NB4 (cell line): ENCODE results near the gene RBM26.

Source experiments
- DNase-seq: peaks from one replicate; pipeline ENCODE4 v3.0.0; 2010; ENCODE audit warnings: low read depth
- H3K4me3 ChIP-seq: one replicate; pipeline ENCODE4 v1.5.1; 2011; ENCODE audit warnings: mild to moderate bottlenecking, low read depth, low read length, moderate library complexity
- MYC ChIP-seq: IDR thresholded peaks from 2 replicates; pipeline ENCODE4 v1.6.1; 2011; ENCODE audit warnings: low read depth, low read length
- POLR2A ChIP-seq: IDR thresholded peaks from 2 replicates; pipeline ENCODE4 v1.6.1; 2011; ENCODE audit warnings: mild to moderate bottlenecking; ENCODE audit not compliant: insufficient read length; ENCODE audit errors: extremely low read depth
- TF ChIP-seq, protein P1 (sequence below): IDR thresholded peaks from 2 replicates; pipeline ENCODE4 v1.6.1; 2011; ENCODE audit warnings: low read depth, low read length
- TF ChIP-seq, protein P2 (sequence below): IDR thresholded peaks from one replicate; pipeline ENCODE4 v1.5.1; 2012; ENCODE audit warnings: low read depth, low read length

RBM26 gene

DNA sequence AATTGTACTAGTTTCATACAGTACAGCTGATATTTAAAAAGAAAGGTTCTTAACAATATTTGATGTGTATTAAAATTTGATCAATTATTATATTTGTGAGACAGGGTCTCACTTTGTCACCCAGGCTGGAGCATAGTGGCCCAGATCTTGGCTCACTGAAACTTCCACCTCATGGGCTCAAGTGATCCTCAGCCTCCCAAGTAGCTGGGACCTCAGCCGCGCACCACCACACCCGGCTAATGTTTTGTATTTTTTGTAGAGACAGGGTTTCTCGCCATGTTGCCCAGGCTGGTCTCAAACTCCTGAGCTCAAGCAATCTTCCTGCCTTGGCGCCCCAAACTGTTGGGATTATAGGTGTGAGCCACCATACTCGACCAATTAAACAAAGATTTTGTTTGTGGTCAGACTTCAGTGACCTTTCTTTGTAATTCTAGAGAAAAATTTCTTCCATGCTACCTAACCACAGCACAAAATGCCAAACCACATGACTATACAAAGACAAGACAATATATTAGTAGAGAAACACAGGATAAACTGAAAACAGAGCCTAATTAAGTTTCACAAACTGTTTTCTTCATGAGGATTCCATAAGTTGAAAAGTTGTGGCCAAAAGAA lies 59.6 kb downstream of the RBM26 start:
- DNase-seq: no peak
- no peak overlapping the region for H3K4me3 ChIP-seq
- TF ChIP-seq MYC: no peak
- TF ChIP-seq, protein P1, sequence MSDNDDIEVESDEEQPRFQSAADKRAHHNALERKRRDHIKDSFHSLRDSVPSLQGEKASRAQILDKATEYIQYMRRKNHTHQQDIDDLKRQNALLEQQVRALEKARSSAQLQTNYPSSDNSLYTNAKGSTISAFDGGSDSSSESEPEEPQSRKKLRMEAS: no peak
- no peak for TF ChIP-seq POLR2A
- TF ChIP-seq, protein P2, sequence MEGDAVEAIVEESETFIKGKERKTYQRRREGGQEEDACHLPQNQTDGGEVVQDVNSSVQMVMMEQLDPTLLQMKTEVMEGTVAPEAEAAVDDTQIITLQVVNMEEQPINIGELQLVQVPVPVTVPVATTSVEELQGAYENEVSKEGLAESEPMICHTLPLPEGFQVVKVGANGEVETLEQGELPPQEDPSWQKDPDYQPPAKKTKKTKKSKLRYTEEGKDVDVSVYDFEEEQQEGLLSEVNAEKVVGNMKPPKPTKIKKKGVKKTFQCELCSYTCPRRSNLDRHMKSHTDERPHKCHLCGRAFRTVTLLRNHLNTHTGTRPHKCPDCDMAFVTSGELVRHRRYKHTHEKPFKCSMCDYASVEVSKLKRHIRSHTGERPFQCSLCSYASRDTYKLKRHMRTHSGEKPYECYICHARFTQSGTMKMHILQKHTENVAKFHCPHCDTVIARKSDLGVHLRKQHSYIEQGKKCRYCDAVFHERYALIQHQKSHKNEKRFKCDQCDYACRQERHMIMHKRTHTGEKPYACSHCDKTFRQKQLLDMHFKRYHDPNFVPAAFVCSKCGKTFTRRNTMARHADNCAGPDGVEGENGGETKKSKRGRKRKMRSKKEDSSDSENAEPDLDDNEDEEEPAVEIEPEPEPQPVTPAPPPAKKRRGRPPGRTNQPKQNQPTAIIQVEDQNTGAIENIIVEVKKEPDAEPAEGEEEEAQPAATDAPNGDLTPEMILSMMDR: no peak

DNA sequence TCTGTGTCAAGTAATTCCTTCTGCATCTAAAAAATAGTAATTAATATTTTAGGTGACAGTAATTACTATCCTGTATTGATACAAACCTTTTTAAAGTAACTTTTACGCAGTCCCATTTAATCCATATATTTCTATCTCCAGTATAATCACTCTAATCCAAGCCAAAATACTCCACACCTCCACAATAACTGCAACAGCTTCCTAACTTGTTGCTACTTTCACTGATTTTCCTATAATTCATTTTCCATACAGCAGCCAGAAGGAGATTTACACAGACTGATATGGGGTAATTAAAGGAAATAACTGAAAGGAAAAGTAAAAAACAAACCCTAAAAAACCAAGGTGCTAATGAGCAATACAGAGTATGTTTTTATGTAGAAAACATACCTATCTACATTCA lies 64.9 kb downstream of the RBM26 start:
- TF ChIP-seq, protein P1: no peak
- TF ChIP-seq MYC: no peak
- no peak for TF ChIP-seq POLR2A
- TF ChIP-seq, protein P2: no peak
- no peak for DNase-seq
- no peak overlapping the region for H3K4me3 ChIP-seq

DNA sequence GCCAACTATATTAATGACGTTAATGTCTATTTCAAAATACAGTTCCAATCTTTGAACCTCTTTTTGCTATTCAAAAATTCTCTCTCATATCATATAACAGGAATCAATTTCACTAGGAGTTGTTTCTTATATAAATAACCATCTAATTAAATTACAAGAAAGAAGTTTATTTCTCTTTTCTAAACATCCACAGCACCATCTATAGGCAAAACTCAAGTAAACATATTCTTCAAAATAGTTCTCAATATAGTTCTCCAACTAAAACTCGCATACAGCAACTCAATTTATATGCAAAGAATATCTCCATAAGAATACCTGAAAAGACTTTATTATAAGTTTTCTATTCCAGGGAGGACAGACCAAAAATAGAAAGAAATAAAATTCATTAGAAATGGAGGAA lies 65.6 kb downstream of the RBM26 start:
- no peak overlapping the region for H3K4me3 ChIP-seq
- no peak for DNase-seq
- TF ChIP-seq, protein P1: no peak
- no peak for TF ChIP-seq POLR2A
- no peak for TF ChIP-seq MYC
- TF ChIP-seq, protein P2: no peak

DNA sequence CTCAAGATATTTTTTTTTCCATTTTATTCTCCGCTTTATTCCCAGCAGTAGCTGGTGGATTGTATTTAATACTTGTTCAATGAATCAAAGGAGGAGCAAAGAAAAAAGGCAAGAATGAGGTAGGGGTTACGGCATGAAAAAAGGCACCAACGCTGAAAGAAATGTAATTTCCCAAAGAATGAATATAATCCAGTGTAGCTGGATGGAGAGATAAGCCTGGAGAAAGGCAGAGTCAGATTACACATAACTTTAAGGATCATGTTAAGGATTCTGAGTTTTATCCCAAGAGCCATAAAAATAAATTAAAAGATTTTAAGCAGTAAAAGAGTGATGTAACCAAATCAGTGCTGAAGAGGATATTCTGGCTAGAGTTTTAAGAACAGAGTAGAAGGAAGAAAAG lies 67.7 kb downstream of the RBM26 start:
- no peak overlapping the region for H3K4me3 ChIP-seq
- DNase-seq: no peak
- no peak for TF ChIP-seq MYC
- no peak for TF ChIP-seq POLR2A
- TF ChIP-seq, protein P1: no peak
- TF ChIP-seq, protein P2: no peak

DNA sequence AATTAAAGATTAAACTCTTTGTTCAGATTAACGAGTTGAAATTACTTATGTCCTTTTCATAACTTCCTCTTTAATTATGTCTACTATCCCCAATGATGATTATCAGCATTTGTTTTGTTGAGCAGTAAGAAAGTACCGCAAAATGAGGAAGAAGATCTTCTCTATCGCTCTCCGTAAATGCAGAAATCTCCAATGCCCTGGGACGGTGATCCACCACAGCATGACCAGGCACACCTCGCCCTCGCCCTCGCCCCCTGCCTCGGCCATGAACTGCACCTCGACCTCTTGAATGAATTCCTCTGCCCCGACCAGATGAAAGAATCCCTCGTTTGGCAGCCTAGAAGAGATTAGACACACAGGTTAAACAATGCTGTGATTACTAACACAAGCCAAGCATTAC lies 69.1 kb downstream of the RBM26 start:
- TF ChIP-seq POLR2A: no peak
- TF ChIP-seq, protein P2: no peak
- H3K4me3 ChIP-seq: no peak overlapping the region
- DNase-seq: peak; percentile 12

DNA sequence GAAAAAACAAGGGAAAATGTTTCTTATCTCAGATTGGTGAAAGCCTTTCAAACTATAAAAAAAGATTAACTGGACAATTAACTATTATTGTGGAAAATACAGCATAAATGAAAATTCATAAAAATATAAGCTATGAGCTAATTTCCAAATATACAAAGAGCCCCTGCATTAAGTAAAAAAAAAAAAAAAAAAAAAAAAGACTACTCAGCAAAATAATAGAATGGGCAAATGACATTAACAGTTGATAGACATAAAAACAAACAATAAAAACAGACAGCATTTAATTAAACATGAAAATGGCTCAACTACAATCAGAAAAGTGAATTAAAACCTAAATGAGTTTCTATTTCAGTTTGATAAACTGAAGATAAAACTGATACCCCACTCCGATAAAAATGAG lies 77.5 kb downstream of the RBM26 start:
- TF ChIP-seq MYC (no peak), POLR2A (no peak)
- TF ChIP-seq, protein P2: no peak
- TF ChIP-seq, protein P1: no peak
- H3K4me3 ChIP-seq: no peak overlapping the region
- no peak for DNase-seq
